KMS-11 (cell line): ENCODE results near the gene TNFAIP8.

Experiments
- H2AFZ ChIP-seq: fragments of 200-600 bp; sonication (generic); 2 replicates; pipeline ENCODE4 v1.6.1; 2016; ENCODE audit warnings: antibody characterized with exemption, mixed run types, low read depth
- H3K27ac ChIP-seq: fragments of 200-600 bp; sonication (generic); 2 replicates; pipeline ENCODE4 v1.6.1; 2016; ENCODE audit warnings: mild to moderate bottlenecking, mixed run types
- H3K27me3 ChIP-seq: fragments of 200-600 bp; sonication (generic); 2 replicates; pipeline ENCODE4 v1.6.1; 2017; ENCODE audit warnings: mild to moderate bottlenecking, low read depth, mixed run types, moderate library complexity; ENCODE audit not compliant: insufficient read depth
- H3K36me3 ChIP-seq: fragments of 200-600 bp; sonication (generic); 2 replicates; pipeline ENCODE4 v1.6.1; 2017; ENCODE audit warnings: mild to moderate bottlenecking, mixed run types; ENCODE audit not compliant: insufficient read depth
- H3K4me1 ChIP-seq: fragments of 200-600 bp; sonication (generic); 2 replicates; pipeline ENCODE4 v1.6.1; 2016; ENCODE audit warnings: mild to moderate bottlenecking, low read depth, mixed run types; ENCODE audit not compliant: poor library complexity, severe bottlenecking
- H3K4me2 ChIP-seq: fragments of 200-600 bp; sonication (generic); 2 replicates; pipeline ENCODE4 v1.7.0; 2016; ENCODE audit warnings: mild to moderate bottlenecking, mixed run types
- H3K4me3 ChIP-seq: fragments of 200-600 bp; sonication (generic); IDR thresholded peaks from 2 replicates; pipeline ENCODE4 v1.6.1; 2017; ENCODE audit warnings: low read depth, low read length, mixed read lengths; ENCODE audit not compliant: insufficient read depth
- H3K79me2 ChIP-seq: fragments of 200-600 bp; sonication (generic); 2 replicates; pipeline ENCODE4 v1.6.1; 2016; ENCODE audit warnings: low read depth, mixed run types; ENCODE audit not compliant: insufficient read depth
- H3K9ac ChIP-seq: fragments of 200-600 bp; sonication (generic); 2 replicates; pipeline ENCODE4 v1.6.1; 2016; ENCODE audit warnings: mild to moderate bottlenecking, mixed run types
- H4K20me1 ChIP-seq: fragments of 200-600 bp; sonication (generic); 2 replicates; pipeline ENCODE4 v1.6.1; 2016; ENCODE audit warnings: mild to moderate bottlenecking, mixed run types; ENCODE audit not compliant: insufficient read depth
- CTCF ChIP-seq: fragments of 200-600 bp; sonication (generic); conservative IDR thresholded peaks from 2 replicates; pipeline ENCODE4 v1.6.1; 2017; ENCODE audit warnings: low read depth, mild to moderate bottlenecking, antibody characterized with exemption, low read length, moderate library complexity, mixed read lengths

TNFAIP8 gene

GRCh38 chr5:119395080-119395836, 39.4 kb downstream of the TNFAIP8 start:
- Histone ChIP-seq H3K9ac (no peak overlapping the region), H3K27ac (no peak overlapping the region), H3K4me3 (no peak overlapping the region), H3K36me3 (no peaks in the 10 kb centered on the region), H2AFZ (no peak overlapping the region), H3K27me3 (no peaks in the 10 kb centered on the region), H4K20me1 (no peaks in the 10 kb centered on the region), H3K4me2 (no peak overlapping the region), H3K4me1 (peaks cover 17% of the 10 kb centered on the region), H3K79me2 (no peaks in the 10 kb centered on the region)
- TF ChIP-seq CTCF = no peak

- Histone ChIP-seq H3K4me2 (no peak overlapping the region), H2AFZ (no peak overlapping the region), H3K36me3 (no peaks in the 10 kb centered on the region)
Measured at GRCh38 chr5:119396030-119396664, 40.3 kb downstream of the TNFAIP8 start.

GRCh38 chr5:119397518-119398380, 41.9 kb downstream of the TNFAIP8 start:
- H3K4me2 ChIP-seq = peak overlapping the region; percentile 5; the same call in 1 of the 2 replicates
- H3K27ac ChIP-seq = no peak overlapping the region

More at GRCh38 chr5:119396030-119396664, 40.3 kb downstream of the TNFAIP8 start:
- H3K9ac ChIP-seq = no peak overlapping the region
- TF ChIP-seq CTCF = no peak
- H3K4me3 ChIP-seq = no peak overlapping the region
- no peaks in the 10 kb centered on the region for H4K20me1 ChIP-seq
- H3K27me3 ChIP-seq = no peaks in the 10 kb centered on the region
- no peaks in the 10 kb centered on the region for H3K79me2 ChIP-seq
- peaks cover 13% of the 10 kb centered on the region for H3K4me1 ChIP-seq
- no peak overlapping the region for H3K27ac ChIP-seq

More at GRCh38 chr5:119397518-119398380, 41.9 kb downstream of the TNFAIP8 start:
- Histone ChIP-seq H2AFZ (no peak overlapping the region), H3K4me1 (peaks cover 13% of the 10 kb centered on the region), H3K9ac (no peak overlapping the region), H4K20me1 (no peaks in the 10 kb centered on the region), H3K27me3 (no peaks in the 10 kb centered on the region), H3K36me3 (no peaks in the 10 kb centered on the region), H3K4me3 (no peak overlapping the region), H3K79me2 (no peaks in the 10 kb centered on the region)
- TF ChIP-seq CTCF = no peak
